IMR-90 (cell line): Measurements from ENCODE around the gene IFT74. TPM values are rescaled to one million over a fixed set of nuclear protein-coding genes. Genes with fewer than 3 reads are reported as not detected.

Source experiments
- ATAC-seq: fragments of 200-7000 bp; cut with Tn5 transposase; 2 replicates; pipeline ENCODE4 v1.9.1; 2020; ENCODE audit warnings: low read depth, mild to moderate bottlenecking, moderate library complexity
- BruUV-seq: library from RNA; stranded (reverse); fragments of 400-500 nt; replicated peaks from 2 replicates; lab custom pipeline; 2021; lab: Mats Ljungman, UMichigan
- CTCF ChIA-PET: fragments of 300-600 bp; formaldehyde crosslinking; extraction: SDS; loops from one replicate; lab custom pipeline; 2021; ENCODE audit warnings: antibody characterized with exemption; lab: Yijun Ruan, JAX
- POLR2A ChIA-PET: fragments of 300-600 bp; sonication (Branson Sonifier 250); formaldehyde crosslinking; loops from one replicate; lab custom pipeline; 2022; ENCODE audit warnings: antibody characterized with exemption; ENCODE audit not compliant: unreplicated experiment; lab: Charles Lee
- DNase-seq: peaks from one replicate; pipeline ENCODE4 v3.0.0; 2013
- H2AFZ ChIP-seq: replicated peaks from 2 replicates; pipeline ENCODE3; 2013; ENCODE audit warnings: low read length, mild to moderate bottlenecking; ENCODE audit not compliant: poor library complexity
- H2AK5ac ChIP-seq: 2 replicates; pipeline ENCODE4 v1.6.1; 2013; ENCODE audit warnings: low read depth, low read length, inconsistent platforms
- H2AK9ac ChIP-seq: replicated peaks from 2 replicates; pipeline ENCODE3; 2013; ENCODE audit warnings: mild to moderate bottlenecking, low read depth, low read length, moderate library complexity; ENCODE audit not compliant: poor library complexity
- H2BK120ac ChIP-seq: 2 replicates; pipeline ENCODE4 v1.6.1; 2013; ENCODE audit warnings: low read depth, low read length, inconsistent platforms
- H2BK15ac ChIP-seq: 3 replicates; pipeline ENCODE4 v1.6.1; 2013; ENCODE audit warnings: low read depth, low read length, inconsistent platforms
- H2BK20ac ChIP-seq: 2 replicates; pipeline ENCODE4 v1.6.1; 2013; ENCODE audit warnings: low read depth, mild to moderate bottlenecking, inconsistent platforms, low read length, moderate library complexity
- H2BK5ac ChIP-seq: 2 replicates; pipeline ENCODE4 v1.6.1; 2013; ENCODE audit warnings: mild to moderate bottlenecking, low read depth, low read length, inconsistent platforms; ENCODE audit not compliant: poor library complexity, severe bottlenecking
- H3K14ac ChIP-seq: replicated peaks from 2 replicates; pipeline ENCODE4 v1.6.1; 2013; ENCODE audit warnings: low read depth, low read length, inconsistent platforms
- H3K18ac ChIP-seq: 2 replicates; pipeline ENCODE4 v1.6.1; 2013; ENCODE audit warnings: low read depth, low read length, control low read depth
- H3K23ac ChIP-seq: 2 replicates; pipeline ENCODE4 v1.6.1; 2013; ENCODE audit warnings: low read depth, low read length, inconsistent platforms
- H3K27ac ChIP-seq: 2 replicates; pipeline ENCODE4 v1.5.1; 2013; ENCODE audit warnings: mild to moderate bottlenecking, control low read depth, low read length; ENCODE audit not compliant: insufficient read depth
- H3K27me3 ChIP-seq: 2 replicates; pipeline ENCODE4 v1.6.1; 2013; ENCODE audit warnings: low read length; ENCODE audit not compliant: control insufficient read depth, insufficient read depth
- H3K36me3 ChIP-seq: 2 replicates; pipeline ENCODE4 v1.6.1; 2013; ENCODE audit warnings: low read length, mixed read lengths; ENCODE audit not compliant: control insufficient read depth, insufficient read depth
- H3K4ac ChIP-seq: 2 replicates; pipeline ENCODE4 v1.6.1; 2013; ENCODE audit warnings: low read depth, low read length, inconsistent platforms
- H3K4me1 ChIP-seq: 2 replicates; pipeline ENCODE4 v1.6.1; 2013; ENCODE audit warnings: low read length, mixed read lengths; ENCODE audit not compliant: control insufficient read depth, insufficient read depth
- H3K4me2 ChIP-seq: 2 replicates; pipeline ENCODE4 v1.6.1; 2013; ENCODE audit warnings: low read depth, mild to moderate bottlenecking, control low read depth, low read length, moderate library complexity
- H3K4me3 ChIP-seq: 2 replicates; pipeline ENCODE4 v1.5.1; 2013; ENCODE audit warnings: low read depth, mild to moderate bottlenecking, control low read depth, low read length, moderate library complexity; ENCODE audit not compliant: insufficient read depth
- H3K56ac ChIP-seq: 2 replicates; pipeline ENCODE4 v1.6.1; 2013; ENCODE audit warnings: low read length, inconsistent platforms; ENCODE audit not compliant: insufficient read depth; ENCODE audit errors: extremely low read depth
- H3K79me1 ChIP-seq, 2 experiments: 2 replicates each; pipeline ENCODE4 v1.6.1; 2013; ENCODE audit warnings: low read length in 2 of 2, inconsistent platforms in 1 of 2, low read depth in 1 of 2
- H3K9ac ChIP-seq: 2 replicates; pipeline ENCODE4 v1.6.1; 2013; ENCODE audit warnings: low read depth, low read length, control low read depth
- H3K9me1 ChIP-seq: 2 replicates; pipeline ENCODE4 v1.6.1; 2013; ENCODE audit warnings: low read length, inconsistent platforms; ENCODE audit not compliant: insufficient read depth
- H3K9me3 ChIP-seq: 2 replicates; pipeline ENCODE4 v1.6.1; 2013; ENCODE audit warnings: low read length; ENCODE audit not compliant: control insufficient read depth, insufficient read depth
- H4K20me1 ChIP-seq: 2 replicates; pipeline ENCODE4 v1.6.1; 2013; ENCODE audit warnings: low read length, inconsistent platforms; ENCODE audit not compliant: insufficient read depth
- H4K5ac ChIP-seq: 2 replicates; pipeline ENCODE4 v1.6.1; 2013; ENCODE audit warnings: mild to moderate bottlenecking, low read depth, low read length, control low read depth
- H4K8ac ChIP-seq, 2 experiments: 2 replicates each; pipeline ENCODE4 v1.6.1; 2013; ENCODE audit warnings: low read depth in 2 of 2, low read length in 2 of 2, control low read depth in 1 of 2, inconsistent platforms in 1 of 2
- H4K91ac ChIP-seq: 2 replicates; pipeline ENCODE4 v1.6.1; 2013; ENCODE audit warnings: low read depth, low read length, inconsistent platforms; ENCODE audit not compliant: insufficient read depth
- BHLHE40 ChIP-seq: fragments of 150-350 bp; IDR thresholded peaks from 2 replicates; pipeline ENCODE4 v1.6.1; 2016; ENCODE audit warnings: mild to moderate bottlenecking, low read depth, low read length
- CEBPB ChIP-seq: IDR thresholded peaks from 2 replicates; pipeline ENCODE4 v1.6.1; 2012; ENCODE audit warnings: low read depth, low read length, improper control_type of control experiment
- CHD1 ChIP-seq: IDR thresholded peaks from 2 replicates; pipeline ENCODE4 v1.6.1; 2012; ENCODE audit warnings: low read depth, low read length, improper control_type of control experiment
- CTCF ChIP-seq: conservative IDR thresholded peaks from 2 replicates; pipeline ENCODE4 v1.5.1; 2012; ENCODE audit warnings: mild to moderate bottlenecking, low read depth, low read length, improper control_type of control experiment
- ELK1 ChIP-seq: fragments of 150-350 bp; IDR thresholded peaks from 2 replicates; pipeline ENCODE4 v1.6.1; 2016; ENCODE audit warnings: low read depth, mild to moderate bottlenecking, low read length, moderate library complexity, borderline replicate concordance
- FOS ChIP-seq: fragments of 150-350 bp; IDR thresholded peaks from 2 replicates; pipeline ENCODE4 v1.6.1; 2016; ENCODE audit warnings: low read depth, low read length
- MAFK ChIP-seq: IDR thresholded peaks from 2 replicates; pipeline ENCODE4 v1.6.1; 2012; ENCODE audit warnings: low read depth, low read length, improper control_type of control experiment
- MAZ ChIP-seq: IDR thresholded peaks from 2 replicates; pipeline ENCODE4 v1.6.1; 2012; ENCODE audit warnings: low read depth, mild to moderate bottlenecking, low read length, improper control_type of control experiment, moderate library complexity, borderline replicate concordance
- NFE2L2 ChIP-seq: fragments of 150-350 bp; IDR thresholded peaks from 2 replicates; pipeline ENCODE4 v1.6.1; 2016; ENCODE audit warnings: low read depth, mild to moderate bottlenecking, low read length
- POLR2A ChIP-seq: IDR thresholded peaks from 2 replicates; pipeline ENCODE4 v1.6.1; 2012; ENCODE audit warnings: mild to moderate bottlenecking, low read depth, low read length
- RAD21 ChIP-seq: IDR thresholded peaks from 2 replicates; pipeline ENCODE4 v1.6.1; 2012; ENCODE audit warnings: low read length, improper control_type of control experiment
- RFX5 ChIP-seq: IDR thresholded peaks from 2 replicates; pipeline ENCODE4 v1.8.0; 2012; ENCODE audit warnings: low read depth, mild to moderate bottlenecking, low read length, moderate library complexity
- SMC3 ChIP-seq: fragments of 150-350 bp; IDR thresholded peaks from 2 replicates; pipeline ENCODE4 v1.6.1; 2016; ENCODE audit warnings: low read depth, mild to moderate bottlenecking, antibody characterized with exemption, low read length, moderate library complexity
- USF2 ChIP-seq: fragments of 150-350 bp; IDR thresholded peaks from 2 replicates; pipeline ENCODE4 v1.6.1; 2017; ENCODE audit warnings: mild to moderate bottlenecking, antibody characterized with exemption, low read length, low read depth
- WGBS, 2 experiments: methylation state at CpG; one replicate each; pipeline versions ENCODE4 v1.1.5 to v1.1.7; 2013; ENCODE audit warnings: missing lambda C conversion rate in 2 of 2; ENCODE audit not compliant: insufficient read length in 1 of 2; ENCODE audit errors: extremely low coverage in 2 of 2; 5-methylcytosine and 5-hydroxymethylcytosine counted together
- dilution Hi-C: fragments of 300-500 bp; cut with HindIII; formaldehyde crosslinking; loops from one replicate; pipeline ENCODE4 v1.14.3; 2018; ENCODE audit warnings: low sequenced_read_pairs; ENCODE audit not compliant: unreplicated experiment
- in situ Hi-C: fragments of 300-500 bp; cut with MboI; formaldehyde crosslinking; loops from 3 replicates; pipeline ENCODE4 v1.14.3; 2019; ENCODE audit warnings: low sequenced_read_pairs, inconsistent platforms, mixed read lengths
- intact Hi-C: fragments of 100-400 bp; cut with micrococcal nuclease; formaldehyde crosslinking; loops from 2 replicates; pipeline ENCODE4 v1.10.0; 2022
- polyA plus RNA-seq, 3 experiments: library from polyadenylated mRNA; depleted of rRNA; stranded (reverse); fragments of >200 nt; gene quantifications; 2 replicates each; pipeline ENCODE4 v1.2.3, GENCODE V29; 2012; ENCODE audit warnings: low replicate concordance in 1 of 3
- total RNA-seq: library from RNA; depleted of rRNA; stranded (reverse); fragments of >200 nt; gene quantifications from 2 replicates; pipeline ENCODE4 v1.2.3, GENCODE V29; 2012

Gene IFT74
- total and polyA plus RNA-seq, 2 of the 4 experiments (the other 2 are of a cell fraction), result 4.6 to 12.2 TPM

GRCh38 chr9:27094640-27095298 lies 138.6 kb downstream of the IFT74 start:
- peak; percentile 88 for DNase-seq
- peak overlapping the region; percentile 65 for H3K27ac ChIP-seq
- dilution Hi-C loops, result no loop called here

More at GRCh38 chr9:27094640-27095298, 138.6 kb downstream of the IFT74 start:
- peak overlapping the region; percentile 13; the same call in 1 of the 2 replicates for H3K4me2 ChIP-seq
- ATAC-seq, result peak; percentile 89
- peak overlapping the region; percentile 43 for H2AK9ac ChIP-seq
- peak overlapping the region; percentile 72 for H2BK120ac ChIP-seq
- no peak overlapping the region for H3K9ac ChIP-seq
- peak overlapping the region; percentile 94 for H3K18ac ChIP-seq
- H3K23ac ChIP-seq, result peak overlapping the region; percentile 36
- H3K9me3 ChIP-seq, result no peaks in the 10 kb centered on the region
- in situ Hi-C loops (no loop called here), intact Hi-C loops (no loop called here)
- H2BK15ac ChIP-seq, result peak overlapping the region; percentile 67; the same call in 1 of the 3 replicates
- no peaks in the 10 kb centered on the region for H3K9me1 ChIP-seq
- peak overlapping the region; percentile 41 for H3K14ac ChIP-seq
- ChIA-PET POLR2A (interaction anchor here (1.1 kb wide), 1 partner anchor 9 kb away, joined by 4 read pairs; no protein-coding TSS in a partner anchor), CTCF (interaction anchor here (1.1 to 1.4 kb wide), 2 partner anchors 13 to 16 kb away, joined by 5 to 6 read pairs; no protein-coding TSS in a partner anchor)
- no peaks in the 10 kb centered on the region for H4K20me1 ChIP-seq
- peak overlapping the region; percentile 88 for H4K91ac ChIP-seq
- H2BK5ac ChIP-seq, result peak overlapping the region; percentile 94
- WGBS, 2 experiments, result 0% methylated on average over 1 of the region's 3 CpGs; no CpG with 5 or more reads in 1 of the 2 experiments
- BruUV-seq, result no TSS peak
- H3K56ac ChIP-seq, result 0 out of 2 replicates have a peak overlapping the region, but pooled peaks have one; percentile 5
- peak overlapping the region; percentile 78 for H2BK20ac ChIP-seq
- H4K5ac ChIP-seq, result peak overlapping the region; percentile 97
- peak overlapping the region; percentile 27 to 89 for H4K8ac ChIP-seq
- peak overlapping the region; percentile 84 for H3K4ac ChIP-seq
- H2AFZ ChIP-seq, result peak overlapping the region; percentile 75
- H3K4me3 ChIP-seq, result no peak overlapping the region
- TF ChIP-seq SMC3 (no peak), CHD1 (no peak), RAD21 (no peak), POLR2A (no peak), MAZ (peak; percentile 26; the same call in 1 of the 2 replicates), MAFK (no peak), CTCF (no peak), BHLHE40 (no peak; the same call in 1 of the 2 replicates), RFX5 (no peak), FOS (peak; percentile 70), CEBPB (0 out of 2 replicates have a peak, but pooled peaks have one; percentile 16), NFE2L2 (no peak), USF2 (0 out of 2 replicates have a peak, but pooled peaks have one; percentile 30), ELK1 (no peak)
- H3K79me1 ChIP-seq, result no peaks in the 10 kb centered on the region; a peak in 1 of 4 replicates
- H3K4me1 ChIP-seq, result peaks cover 9% of the 10 kb centered on the region
- H3K36me3 ChIP-seq, result no peaks in the 10 kb centered on the region
- no peaks in the 10 kb centered on the region for H3K27me3 ChIP-seq
- peak overlapping the region; percentile 62; the same call in 1 of the 2 replicates for H2AK5ac ChIP-seq
